H1 (cell line): ENCODE results near the gene KISS1R. TPM values are rescaled to one million over a fixed set of nuclear protein-coding genes. Genes with fewer than 3 reads are reported as not detected.

Experiments used
- ATF2 ChIP-seq: IDR thresholded peaks from 2 replicates; pipeline ENCODE4 v1.6.1; 2012; ENCODE audit warnings: low read length, inconsistent platforms
- CTCF ChIP-seq, 3 experiments: IDR thresholded peaks; 1 replicate in 2 of 3; 2 replicates in 1 of 3; pipeline versions ENCODE4 v1.5.1 to v1.6.1; 2011; ENCODE audit warnings: low read length in 3 of 3, mild to moderate bottlenecking in 3 of 3, inconsistent platforms in 2 of 3, low read depth in 1 of 3, moderate library complexity in 1 of 3; ENCODE audit not compliant: insufficient read depth in 1 of 3; ENCODE audit errors: control extremely low read depth in 1 of 3
- EZH2 ChIP-seq: fragments of 200-600 bp; sonication (generic); IDR thresholded peaks from 2 replicates; pipeline ENCODE4 v1.7.1; 2012; ENCODE audit warnings: low read depth, mild to moderate bottlenecking, moderate library complexity, low read length, inconsistent platforms; ENCODE audit not compliant: severe bottlenecking
- HDAC6 ChIP-seq: IDR thresholded peaks from one replicate; pipeline ENCODE4 v1.7.1; 2012; ENCODE audit warnings: low read depth, mild to moderate bottlenecking, inconsistent platforms, low read length, moderate library complexity
- KDM5A ChIP-seq: fragments of 200-600 bp; IDR thresholded peaks from 2 replicates; pipeline ENCODE4 v1.7.1; 2012; ENCODE audit warnings: mild to moderate bottlenecking, low read length, inconsistent platforms, mixed read lengths
- SIRT6 ChIP-seq: IDR thresholded peaks from one replicate; pipeline ENCODE4 v1.7.1; 2012; ENCODE audit warnings: low read length, inconsistent platforms
- SP4 ChIP-seq: IDR thresholded peaks from 2 replicates; pipeline ENCODE4 v1.6.1; 2012; ENCODE audit warnings: low read length, inconsistent platforms
- TAF1 ChIP-seq: IDR thresholded peaks from 2 replicates; pipeline ENCODE4 v1.6.1; 2011; ENCODE audit warnings: mild to moderate bottlenecking, low read depth, low read length
- USF2 ChIP-seq: IDR thresholded peaks from 2 replicates; pipeline ENCODE4 v1.6.1; 2011; ENCODE audit warnings: low read length, improper control_type of control experiment
- polyA plus RNA-seq, 7 experiments: library from polyadenylated mRNA; depleted of rRNA in 3 of 7; stranded (reverse) in 5 of 7; unstranded in 2 of 7; fragments of >200 nt in 5 of 7; fragments of 200-250 nt in 2 of 7; gene quantifications; 1 replicate in 5 of 7; 2 replicates in 1 of 7; 4 replicates in 1 of 7; pipeline versions ENCODE4 v1.2.1 to v1.2.3, GENCODE V29; 2011 to 2013; ENCODE audit warnings: missing spikeins in 2 of 7, mixed read lengths in 2 of 7
- total RNA-seq: library from RNA; stranded (reverse); fragmentation: NEBNext Ultra II Directional; extraction: Animal tissue kit (Norgen Biotek cat#: 25700); gene quantifications from 2 replicates; pipeline ENCODE4 v1.2.1, GENCODE V29; 2021

KISS1R gene
- total and polyA plus RNA-seq, 2 of the 8 experiments (the other 6 are each of a cell fraction or from before 2014, with no cell fraction given): 2.3 to 2.7 TPM

GRCh38 chr19:867855-868457 is 49.2 kb upstream of the KISS1R start (continued):
- TF ChIP-seq CTCF (IDR thresholded peaks at IDR 0.05; ENCODE audit: control extremely low read depth in 1 of 3, insufficient read depth in 1 of 3, low read depth in 1 of 3, low read length in 3 of 3): no peak
- TF ChIP-seq HDAC6: no peak
- TF ChIP-seq SP4: no peak
- TF ChIP-seq KDM5A: no peak
- TF ChIP-seq SIRT6: no peak
- no peak for TF ChIP-seq USF2
- TF ChIP-seq EZH2: no peak
- no peak for TF ChIP-seq ATF2
- TF ChIP-seq TAF1: no peak
